ENCODE results near the gene ADGRF3.

ADGRF3 gene

DNA sequence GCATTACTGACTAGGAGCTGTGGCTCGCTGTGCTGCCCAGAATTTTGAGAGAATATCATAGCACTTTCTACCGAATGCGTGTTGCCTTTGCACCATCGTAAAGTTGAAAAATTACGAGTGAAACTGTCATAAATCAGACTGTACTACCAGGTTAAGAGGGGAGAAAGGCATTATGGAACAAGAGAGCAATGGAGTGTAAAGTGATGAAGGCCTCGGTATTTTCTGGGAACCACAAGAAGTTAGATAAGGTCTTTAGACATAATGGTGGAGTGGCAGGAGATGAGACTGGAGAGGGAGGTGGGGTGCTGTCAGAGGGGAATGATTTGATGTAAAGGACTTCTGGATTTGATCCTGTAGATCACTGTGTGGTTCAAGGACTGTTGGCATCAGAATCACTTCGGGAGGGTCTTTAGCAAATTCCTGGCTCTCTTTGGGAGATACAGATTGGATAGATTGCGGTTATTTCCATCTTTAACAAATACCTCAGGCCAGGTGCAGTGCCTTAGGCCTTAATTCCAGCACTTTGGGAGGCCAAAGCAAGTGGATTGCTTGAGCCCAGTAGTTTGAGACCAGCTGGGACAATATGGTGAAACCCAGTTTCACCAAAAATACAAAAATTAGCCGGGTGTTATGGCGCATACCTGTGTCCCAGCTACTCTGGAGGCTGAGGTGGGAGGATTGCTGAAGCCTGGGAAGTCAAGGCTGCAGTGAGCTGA is 4.9 kb upstream of the ADGRF3 start:
- DNase-seq (ENCODE audit: low read depth), result no peak
- TF ChIP-seq, protein P1, sequence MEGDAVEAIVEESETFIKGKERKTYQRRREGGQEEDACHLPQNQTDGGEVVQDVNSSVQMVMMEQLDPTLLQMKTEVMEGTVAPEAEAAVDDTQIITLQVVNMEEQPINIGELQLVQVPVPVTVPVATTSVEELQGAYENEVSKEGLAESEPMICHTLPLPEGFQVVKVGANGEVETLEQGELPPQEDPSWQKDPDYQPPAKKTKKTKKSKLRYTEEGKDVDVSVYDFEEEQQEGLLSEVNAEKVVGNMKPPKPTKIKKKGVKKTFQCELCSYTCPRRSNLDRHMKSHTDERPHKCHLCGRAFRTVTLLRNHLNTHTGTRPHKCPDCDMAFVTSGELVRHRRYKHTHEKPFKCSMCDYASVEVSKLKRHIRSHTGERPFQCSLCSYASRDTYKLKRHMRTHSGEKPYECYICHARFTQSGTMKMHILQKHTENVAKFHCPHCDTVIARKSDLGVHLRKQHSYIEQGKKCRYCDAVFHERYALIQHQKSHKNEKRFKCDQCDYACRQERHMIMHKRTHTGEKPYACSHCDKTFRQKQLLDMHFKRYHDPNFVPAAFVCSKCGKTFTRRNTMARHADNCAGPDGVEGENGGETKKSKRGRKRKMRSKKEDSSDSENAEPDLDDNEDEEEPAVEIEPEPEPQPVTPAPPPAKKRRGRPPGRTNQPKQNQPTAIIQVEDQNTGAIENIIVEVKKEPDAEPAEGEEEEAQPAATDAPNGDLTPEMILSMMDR (IDR thresholded peaks at IDR 0.05; ENCODE audit: control insufficient read depth, insufficient read depth, low read depth, low read length, missing control alignments), result no peak
- H3K4me3 ChIP-seq (ENCODE audit: control insufficient read depth, low read depth, low read length), result no peak overlapping the region

DNA sequence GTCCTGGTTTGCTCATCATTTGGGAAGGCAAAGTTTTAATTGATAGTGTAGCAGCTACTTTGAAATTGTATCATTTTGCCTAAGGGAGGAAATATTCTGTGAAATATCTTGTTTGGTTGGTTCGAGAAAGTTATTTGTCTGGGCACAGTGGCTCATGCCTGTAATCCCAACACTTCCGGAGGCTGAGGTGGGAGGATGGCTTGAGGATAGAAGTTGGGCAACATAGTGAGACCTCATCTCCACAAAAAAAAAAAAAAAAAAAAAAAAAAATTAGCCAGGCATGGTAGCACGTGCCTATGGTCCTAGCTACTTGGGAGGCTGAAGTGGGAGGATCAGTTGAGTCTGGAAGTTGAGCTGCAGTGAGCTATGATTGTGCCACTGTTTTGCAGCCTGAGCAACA is 3.1 kb upstream of the ADGRF3 start:
- no peak overlapping the region for H3K4me3 ChIP-seq (ENCODE audit: control insufficient read depth, low read depth, low read length)
- DNase-seq (ENCODE audit: low read depth), result no peak
- TF ChIP-seq, protein P1 (IDR thresholded peaks at IDR 0.05; ENCODE audit: control insufficient read depth, insufficient read depth, low read depth, low read length, missing control alignments), result no peak

DNA sequence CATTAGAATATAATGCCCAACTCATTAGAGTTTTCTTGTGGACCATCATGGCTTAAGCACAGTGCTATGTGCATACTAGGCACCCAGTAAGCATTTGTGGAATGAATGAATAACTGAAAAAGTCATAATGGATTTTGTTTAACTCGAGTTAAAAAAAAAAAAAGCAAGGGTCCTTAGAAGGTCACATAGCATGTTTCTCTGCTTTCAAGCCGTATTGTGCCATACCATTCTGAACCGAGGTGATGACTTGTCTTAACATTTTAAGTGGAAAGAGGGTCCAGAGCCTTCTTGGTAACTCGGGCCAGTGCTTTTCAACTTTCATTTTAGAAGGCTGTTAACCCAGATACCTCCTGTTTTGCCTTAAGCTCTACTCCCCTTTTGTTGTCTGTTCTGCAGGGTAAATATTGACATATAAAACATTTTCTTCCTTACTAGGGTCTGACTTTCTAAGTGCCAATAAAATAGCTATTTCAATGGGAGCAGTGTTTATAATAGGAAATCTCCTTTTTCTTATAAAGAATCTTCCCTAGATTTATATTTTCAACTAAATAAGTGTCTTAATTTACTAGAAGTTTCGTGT is 787 bp upstream of the ADGRF3 start:
- no peak for DNase-seq (ENCODE audit: low read depth)
- peak overlapping the region; percentile 88 for H3K4me3 ChIP-seq (ENCODE audit: control insufficient read depth, low read depth, low read length)
- TF ChIP-seq, protein P1 (IDR thresholded peaks at IDR 0.05; ENCODE audit: control insufficient read depth, insufficient read depth, low read depth, low read length, missing control alignments), result no peak

DNA sequence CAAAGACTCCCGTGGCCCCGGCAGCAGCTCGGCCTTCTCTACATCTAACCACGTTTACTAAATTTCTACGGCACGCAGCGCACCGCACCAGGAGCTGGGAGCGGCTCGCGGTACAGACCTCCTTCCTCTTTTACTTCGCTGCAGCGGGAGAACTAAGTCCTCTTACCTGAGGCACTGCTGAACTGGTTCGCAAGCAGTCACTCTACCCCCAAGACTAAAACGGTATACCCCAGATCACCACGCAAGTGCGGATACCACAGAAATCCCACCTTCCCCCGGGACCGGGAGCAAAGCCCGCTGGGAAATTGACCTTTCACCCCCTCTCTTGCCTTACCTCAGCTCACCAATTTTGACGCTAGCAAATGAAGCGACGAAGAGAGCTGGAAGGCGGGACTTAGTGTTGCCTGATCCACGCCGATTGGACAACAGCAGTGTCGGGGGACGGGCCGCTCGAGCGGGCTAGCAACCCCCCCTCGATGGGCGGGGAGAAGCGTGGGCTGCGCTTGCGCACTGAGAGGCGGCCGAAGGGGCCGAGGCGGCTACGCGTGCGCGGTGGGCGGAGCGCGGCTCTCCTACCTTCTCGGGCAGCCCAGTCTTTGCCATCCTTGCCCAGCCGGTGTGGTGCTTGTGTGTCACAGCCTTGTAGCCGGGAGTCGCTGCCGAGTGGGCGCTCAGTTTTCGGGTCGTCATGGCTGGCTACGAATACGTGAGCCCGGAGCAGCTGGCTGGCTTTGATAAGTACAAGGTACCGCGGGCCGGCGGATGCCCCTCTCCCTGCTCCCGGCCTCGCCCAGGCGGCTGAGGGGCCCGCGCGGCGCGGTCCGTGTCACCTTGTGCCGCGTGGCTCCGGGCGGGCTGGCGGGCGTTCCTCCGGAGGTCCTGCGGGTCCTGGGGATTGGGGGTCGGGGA is 790 bp downstream of the ADGRF3 start, which contains the start of gene SELENOI:
TSS of gene SELENOI (plus strand) at position 599 of the 909 bp plus-strand sequence. CDS start at position 689, 90 bp downstream.
- peak within 1 kb of the TSS; percentile 88 for H3K4me3 ChIP-seq (ENCODE audit: control insufficient read depth, low read depth, low read length)
- TF ChIP-seq, protein P1 (IDR thresholded peaks at IDR 0.05; ENCODE audit: control insufficient read depth, insufficient read depth, low read depth, low read length, missing control alignments), result no peak
- peak; percentile 96 for DNase-seq (ENCODE audit: low read depth)

DNA sequence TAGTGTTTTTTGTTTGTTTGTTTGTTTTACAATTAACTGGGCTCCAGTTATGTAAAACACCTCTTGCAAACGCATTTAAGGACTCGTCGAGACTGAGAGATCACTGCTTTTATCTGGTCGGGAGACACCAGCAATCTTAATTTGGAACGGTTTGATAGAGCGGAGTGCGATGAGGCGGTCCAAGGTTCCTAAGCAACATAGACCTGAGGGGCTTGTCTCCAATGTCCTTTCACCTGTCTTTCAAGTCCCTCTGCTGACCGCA is 1.4 kb downstream of the ADGRF3 start:
- DNase-seq (ENCODE audit: low read depth), result no peak
- peak overlapping the region; percentile 81 for H3K4me3 ChIP-seq (ENCODE audit: control insufficient read depth, low read depth, low read length)
- TF ChIP-seq, protein P1 (IDR thresholded peaks at IDR 0.05; ENCODE audit: control insufficient read depth, insufficient read depth, low read depth, low read length, missing control alignments), result no peak

DNA sequence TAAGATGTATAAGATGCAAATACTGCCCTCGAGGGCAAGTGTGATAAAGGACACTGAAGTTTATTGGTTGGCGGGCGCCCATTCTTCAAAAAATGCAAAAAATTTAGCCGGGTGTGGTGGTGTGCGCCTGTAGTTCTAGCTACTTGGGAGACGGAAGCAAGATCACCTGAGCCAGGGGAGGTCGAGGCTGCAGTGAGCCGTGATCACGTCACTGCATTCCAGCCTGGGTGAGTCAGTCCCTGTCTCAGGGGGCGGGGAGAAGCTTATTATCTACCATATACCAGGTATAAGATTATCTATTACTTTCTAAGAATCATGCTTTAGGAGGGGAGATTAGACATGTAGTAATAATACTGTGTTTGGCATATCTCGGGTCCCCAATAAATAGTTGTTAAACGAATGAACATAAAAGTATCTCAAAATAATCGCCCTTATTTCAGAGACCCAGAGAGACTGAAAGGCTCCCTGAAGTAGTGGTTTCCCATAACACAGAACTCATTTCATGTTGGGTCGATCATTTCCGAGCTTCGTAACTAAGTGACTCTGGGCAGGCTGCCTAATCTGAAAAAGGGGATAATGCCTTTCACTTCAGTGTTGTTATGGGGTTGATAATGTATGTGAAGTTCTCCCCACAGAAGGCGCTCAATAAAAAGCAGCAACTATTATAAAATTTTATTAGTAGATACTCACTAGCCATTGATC is 1.9 kb downstream of the ADGRF3 start:
- H3K4me3 ChIP-seq (ENCODE audit: control insufficient read depth, low read depth, low read length), result peak overlapping the region; percentile 81
- DNase-seq (ENCODE audit: low read depth), result no peak
- TF ChIP-seq, protein P1 (IDR thresholded peaks at IDR 0.05; ENCODE audit: control insufficient read depth, insufficient read depth, low read depth, low read length, missing control alignments), result no peak
